Measurements from ENCODE around the gene GJA4.

GJA4 gene

DNA sequence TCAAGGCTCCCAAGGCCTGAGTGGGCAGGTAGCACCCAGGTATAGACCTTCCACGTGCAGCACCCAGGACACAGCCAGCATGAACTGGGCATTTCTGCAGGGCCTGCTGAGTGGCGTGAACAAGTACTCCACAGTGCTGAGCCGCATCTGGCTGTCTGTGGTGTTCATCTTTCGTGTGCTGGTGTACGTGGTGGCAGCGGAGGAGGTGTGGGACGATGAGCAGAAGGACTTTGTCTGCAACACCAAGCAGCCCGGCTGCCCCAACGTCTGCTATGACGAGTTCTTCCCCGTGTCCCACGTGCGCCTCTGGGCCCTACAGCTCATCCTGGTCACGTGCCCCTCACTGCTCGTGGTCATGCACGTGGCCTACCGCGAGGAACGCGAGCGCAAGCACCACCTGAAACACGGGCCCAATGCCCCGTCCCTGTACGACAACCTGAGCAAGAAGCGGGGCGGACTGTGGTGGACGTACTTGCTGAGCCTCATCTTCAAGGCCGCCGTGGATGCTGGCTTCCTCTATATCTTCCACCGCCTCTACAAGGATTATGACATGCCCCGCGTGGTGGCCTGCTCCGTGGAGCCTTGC is 31.5 kb upstream of the GJA4 start:
- H3K9me3 Mint-ChIP-seq: no peaks in the 10 kb centered on the region
- no peaks in the 10 kb centered on the region for H3K4me1 Mint-ChIP-seq
- no peaks in the 10 kb centered on the region for H3K36me3 Mint-ChIP-seq (ENCODE audit: low read depth)
- no peak overlapping the region for H3K27ac Mint-ChIP-seq
- H3K27me3 Mint-ChIP-seq (ENCODE audit: low read depth): peaks cover 8% of the 10 kb centered on the region
- TF ChIP-seq CTCF (IDR thresholded peaks at IDR 0.05; ENCODE audit: unreplicated experiment in 3 of 3): no peak
- H3K4me3 Mint-ChIP-seq: no peak overlapping the region

DNA sequence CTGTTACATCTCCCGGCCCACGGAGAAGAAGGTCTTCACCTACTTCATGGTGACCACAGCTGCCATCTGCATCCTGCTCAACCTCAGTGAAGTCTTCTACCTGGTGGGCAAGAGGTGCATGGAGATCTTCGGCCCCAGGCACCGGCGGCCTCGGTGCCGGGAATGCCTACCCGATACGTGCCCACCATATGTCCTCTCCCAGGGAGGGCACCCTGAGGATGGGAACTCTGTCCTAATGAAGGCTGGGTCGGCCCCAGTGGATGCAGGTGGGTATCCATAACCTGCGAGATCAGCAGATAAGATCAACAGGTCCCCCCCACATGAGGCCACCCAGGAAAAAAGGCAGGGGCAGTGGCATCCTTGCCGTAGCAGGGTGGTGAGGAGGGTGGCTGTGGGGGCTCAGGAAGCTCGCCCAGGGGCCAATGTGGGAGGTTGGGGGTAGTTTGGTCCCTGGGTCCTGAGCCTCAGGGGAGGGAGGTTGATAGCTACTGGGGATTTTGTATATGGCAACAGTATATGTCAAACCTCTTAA is 31.0 kb upstream of the GJA4 start:
- Mint-ChIP-seq H3K4me3 (no peak overlapping the region), H3K36me3 (ENCODE audit: low read depth) (no peaks in the 10 kb centered on the region), H3K27ac (no peak overlapping the region), H3K9me3 (no peaks in the 10 kb centered on the region), H3K27me3 (ENCODE audit: low read depth) (peaks cover 8% of the 10 kb centered on the region), H3K4me1 (no peaks in the 10 kb centered on the region)
- no peak for TF ChIP-seq CTCF (IDR thresholded peaks at IDR 0.05; ENCODE audit: unreplicated experiment in 3 of 3)

DNA sequence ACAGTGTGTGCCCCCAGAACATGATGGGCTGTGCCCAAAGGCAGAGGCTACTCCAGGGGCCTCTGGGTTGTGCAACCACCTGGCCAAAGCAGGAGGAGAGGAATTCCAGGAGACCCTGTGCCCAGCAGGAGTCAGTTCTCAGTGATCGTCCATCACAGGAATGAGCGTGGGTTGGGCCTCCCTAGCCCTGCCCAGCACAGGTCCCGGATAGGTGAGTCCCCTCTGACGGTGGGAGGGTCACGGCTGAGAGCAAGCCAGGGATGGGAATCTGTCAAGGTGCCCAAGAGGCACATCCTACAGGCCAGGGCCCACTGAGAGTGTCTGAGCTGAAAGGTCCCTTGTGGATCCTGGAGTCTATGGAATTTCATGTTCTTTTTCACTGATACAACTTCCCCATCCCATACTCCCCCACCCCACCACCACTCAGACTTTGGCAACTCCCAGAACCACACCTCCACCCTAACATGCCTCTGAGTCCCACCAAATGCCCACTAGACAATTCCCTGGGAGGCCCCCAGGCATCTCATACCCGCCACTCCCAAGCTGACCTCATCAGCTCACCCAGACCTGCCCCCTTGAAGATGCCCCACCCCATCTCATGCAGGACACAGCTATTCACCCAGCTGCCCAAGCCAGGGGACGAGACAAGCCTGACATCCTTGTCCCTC is 30.2 kb upstream of the GJA4 start:
- TF ChIP-seq CTCF (IDR thresholded peaks at IDR 0.05; ENCODE audit: unreplicated experiment in 3 of 3): no peak
- Mint-ChIP-seq H3K27me3 (ENCODE audit: low read depth) (peaks cover 4% of the 10 kb centered on the region), H3K4me3 (no peak overlapping the region), H3K4me1 (no peaks in the 10 kb centered on the region), H3K27ac (no peak overlapping the region), H3K36me3 (ENCODE audit: low read depth) (no peaks in the 10 kb centered on the region), H3K9me3 (no peaks in the 10 kb centered on the region)

- peaks cover 3% of the 10 kb centered on the region for H3K27me3 Mint-ChIP-seq (ENCODE audit: low read depth)
- no peaks in the 10 kb centered on the region for H3K36me3 Mint-ChIP-seq (ENCODE audit: low read depth)
- no peaks in the 10 kb centered on the region for H3K4me1 Mint-ChIP-seq
- no peak overlapping the region for H3K27ac Mint-ChIP-seq
- no peak overlapping the region for H3K4me3 Mint-ChIP-seq
- no peak for TF ChIP-seq CTCF (IDR thresholded peaks at IDR 0.05; ENCODE audit: unreplicated experiment in 3 of 3)
- no peaks in the 10 kb centered on the region for H3K9me3 Mint-ChIP-seq
These were observed 29.5 kb upstream of the GJA4 start for GRCh38 chr1:34763142-34763781.

DNA sequence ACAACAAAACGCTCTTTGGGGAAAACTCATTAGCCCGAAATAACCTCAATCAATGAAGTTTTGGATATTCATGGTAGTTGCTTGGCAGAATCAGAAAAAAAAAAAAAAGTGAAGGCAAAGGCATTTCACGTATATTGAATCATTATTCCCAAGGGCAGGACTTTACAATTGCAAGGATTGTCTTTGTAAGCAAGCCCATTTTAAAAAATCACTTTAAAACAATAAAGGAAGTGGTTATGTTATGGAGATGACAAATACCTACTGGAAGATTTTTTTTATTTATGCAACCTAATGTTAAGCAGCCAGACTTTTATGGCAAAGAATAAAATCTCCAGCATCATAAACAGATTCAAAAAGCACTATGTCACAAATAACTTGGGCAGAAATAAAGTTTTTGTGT is 23.9 kb upstream of the GJA4 start:
- H3K27me3 Mint-ChIP-seq (ENCODE audit: low read depth): peaks cover under 1% of the 10 kb centered on the region
- H3K9me3 Mint-ChIP-seq: no peaks in the 10 kb centered on the region
- H3K36me3 Mint-ChIP-seq (ENCODE audit: low read depth): no peaks in the 10 kb centered on the region
- H3K4me3 Mint-ChIP-seq: no peak overlapping the region
- H3K27ac Mint-ChIP-seq: no peak overlapping the region
- no peak for TF ChIP-seq CTCF (IDR thresholded peaks at IDR 0.05; ENCODE audit: unreplicated experiment in 3 of 3)
- H3K4me1 Mint-ChIP-seq: no peaks in the 10 kb centered on the region
